Stimulated activated naive CD8-positive, alpha-beta T cell treated with anti-CD3 and anti-CD28 coated beads, Interleukin-15, Interleukin-2, amounts not matched to agents 100 U/mL and 50 U/mL, for 24 hours (primary cell): ENCODE data around the gene SLC4A3.

Source experiments
- ATAC-seq: fragments of 150-1000 bp; cut with Tn5 transposase; one replicate; pipeline ENCODE4 v1.10.0; 2021
- DNase-seq: peaks from one replicate; pipeline ENCODE4 v3.0.0; 2021

SLC4A3 gene

DNA sequence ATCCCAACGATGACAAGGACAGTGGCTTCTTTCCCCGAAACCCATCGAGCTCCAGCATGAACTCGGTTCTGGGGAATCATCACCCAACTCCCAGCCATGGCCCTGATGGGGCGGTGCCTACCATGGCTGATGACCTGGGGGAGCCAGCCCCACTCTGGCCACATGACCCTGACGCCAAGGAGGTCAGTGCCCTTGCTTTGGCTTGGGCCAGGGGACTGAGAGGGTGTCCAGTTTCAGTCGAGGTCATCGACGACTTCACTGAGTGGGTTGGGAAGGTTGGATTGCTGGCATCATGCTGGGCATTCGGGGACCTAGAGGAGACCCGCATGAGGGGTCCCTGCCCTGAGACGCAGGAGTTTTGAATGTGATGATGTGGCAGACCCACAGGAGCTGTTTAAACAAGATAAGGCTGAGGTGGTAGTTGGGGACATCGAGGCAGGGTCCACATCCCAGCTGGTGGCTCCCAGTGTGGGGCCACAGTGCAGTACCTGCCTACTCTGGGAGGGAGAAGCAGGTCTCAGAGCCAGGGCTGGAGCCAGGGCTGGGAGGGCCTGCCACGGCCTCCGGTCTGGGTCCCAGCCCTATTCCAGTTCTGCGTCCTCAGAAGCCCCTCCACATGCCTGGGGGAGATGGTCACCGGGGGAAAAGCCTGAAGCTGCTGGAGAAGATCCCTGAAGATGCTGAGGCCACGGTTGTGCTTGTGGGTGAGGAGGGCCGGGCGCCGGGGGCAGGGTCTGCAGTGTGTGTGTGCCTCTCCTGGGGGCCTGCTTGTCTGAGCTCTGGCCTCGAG, 6.0 kb downstream of the SLC4A3 start:
- ATAC-seq (no peak), DNase-seq (no peak)

DNA sequence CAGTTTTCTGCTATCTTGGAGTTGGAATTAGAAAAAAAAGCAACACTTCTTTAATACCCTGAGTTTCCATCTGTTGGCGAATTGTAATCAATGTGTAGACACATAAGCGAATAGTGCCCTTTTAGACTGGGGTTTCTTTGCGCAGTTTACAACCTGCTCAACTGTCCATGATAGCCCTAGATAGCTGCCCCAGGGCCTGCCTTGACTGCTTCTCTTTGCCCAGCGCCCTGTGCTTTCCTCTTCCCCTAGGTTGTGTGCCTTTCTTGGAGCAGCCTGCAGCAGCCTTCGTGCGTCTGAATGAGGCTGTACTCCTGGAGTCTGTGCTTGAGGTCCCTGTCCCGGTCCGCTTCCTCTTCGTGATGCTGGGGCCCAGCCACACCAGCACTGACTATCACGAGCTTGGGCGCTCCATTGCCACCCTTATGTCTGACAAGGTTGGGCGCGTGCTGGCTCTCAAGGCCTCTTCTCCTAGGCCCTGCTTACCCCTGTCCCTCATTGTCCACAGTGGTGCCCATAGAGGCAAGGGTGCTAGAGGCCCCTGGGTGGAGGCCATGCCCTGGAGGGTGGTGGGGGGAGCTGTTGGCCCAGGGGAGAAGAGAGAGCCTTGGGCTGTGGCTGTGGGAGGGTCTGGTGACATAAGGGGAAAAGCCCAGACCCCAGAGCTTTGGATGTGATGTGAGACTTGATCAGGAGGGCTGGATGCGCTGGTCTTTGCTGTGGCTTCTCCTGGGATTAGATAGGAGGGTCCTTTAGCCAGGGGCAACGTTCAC, 6.9 kb downstream of the SLC4A3 start:
- DNase-seq, result no peak
- ATAC-seq, result no peak

DNA sequence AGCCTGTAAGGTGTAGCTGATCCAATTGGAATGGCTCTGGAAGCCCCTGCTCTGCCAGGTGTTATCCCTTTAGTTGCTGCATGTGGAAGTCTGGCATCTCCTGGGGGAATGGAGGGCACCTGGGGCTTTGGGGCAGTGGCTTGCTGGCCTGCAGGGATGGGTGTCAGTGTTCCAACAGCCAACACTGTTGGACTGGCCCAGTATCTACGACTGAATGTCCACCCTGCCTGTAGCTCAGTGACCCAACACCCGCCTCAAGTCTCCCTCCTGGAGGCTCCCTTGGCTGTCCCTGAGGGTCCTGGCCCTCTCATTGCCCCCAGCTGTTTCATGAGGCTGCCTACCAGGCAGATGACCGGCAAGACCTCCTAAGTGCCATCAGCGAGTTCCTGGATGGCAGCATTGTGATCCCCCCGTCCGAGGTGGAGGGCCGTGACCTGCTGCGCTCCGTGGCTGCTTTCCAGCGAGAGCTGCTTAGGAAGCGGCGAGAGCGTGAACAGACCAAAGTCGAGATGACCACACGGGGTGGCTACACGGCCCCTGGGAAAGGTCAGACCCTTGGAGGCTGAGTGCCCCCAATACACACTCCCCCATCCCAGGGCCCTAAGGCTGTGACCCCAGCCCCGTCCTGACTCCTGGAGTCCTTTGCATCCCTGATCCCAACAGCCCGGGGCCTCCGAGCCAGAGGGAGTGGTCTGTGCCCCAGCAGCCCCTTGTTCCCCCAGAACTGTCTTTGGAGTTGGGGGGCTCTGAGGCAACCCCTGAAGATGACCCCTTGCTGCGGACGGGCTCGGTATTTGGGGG, 7.7 kb downstream of the SLC4A3 start:
- ATAC-seq, result no peak

DNA sequence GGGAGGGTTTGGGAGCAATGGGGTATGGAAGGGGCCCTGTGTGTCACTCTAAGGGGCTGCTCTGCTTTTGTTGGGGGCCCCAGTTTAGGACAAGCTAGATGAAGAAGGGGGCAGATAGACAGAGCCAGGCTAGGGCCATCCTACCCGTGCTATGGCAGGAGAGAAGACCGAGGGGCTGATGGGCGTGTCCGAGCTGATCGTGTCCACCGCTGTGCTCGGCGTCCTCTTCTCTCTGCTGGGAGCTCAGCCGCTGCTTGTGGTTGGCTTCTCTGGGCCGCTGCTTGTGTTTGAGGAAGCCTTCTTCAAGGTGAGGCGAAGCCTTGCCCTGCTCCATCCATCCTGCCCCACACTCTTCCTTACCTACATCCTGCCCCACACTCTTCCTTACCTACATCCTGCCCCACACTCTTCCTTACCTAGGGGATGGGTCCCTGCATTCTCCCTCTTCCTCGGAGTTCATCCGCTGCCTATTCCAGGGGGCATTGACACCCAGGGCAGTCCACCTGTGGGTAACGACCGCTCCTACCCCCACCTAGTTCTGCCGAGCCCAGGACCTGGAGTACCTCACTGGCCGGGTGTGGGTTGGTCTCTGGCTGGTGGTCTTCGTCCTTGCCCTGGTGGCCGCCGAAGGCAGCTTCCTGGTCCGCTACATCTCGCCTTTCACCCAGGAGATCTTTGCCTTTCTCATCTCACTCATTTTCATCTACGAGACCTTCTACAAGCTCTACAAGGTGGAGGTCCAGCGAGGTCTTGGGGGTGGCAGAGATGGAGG, 8.9 kb downstream of the SLC4A3 start:
- ATAC-seq, result no peak
- no peak for DNase-seq

More for the DNA sequence above, 7.7 kb downstream of the SLC4A3 start:
- DNase-seq, result no peak

DNA sequence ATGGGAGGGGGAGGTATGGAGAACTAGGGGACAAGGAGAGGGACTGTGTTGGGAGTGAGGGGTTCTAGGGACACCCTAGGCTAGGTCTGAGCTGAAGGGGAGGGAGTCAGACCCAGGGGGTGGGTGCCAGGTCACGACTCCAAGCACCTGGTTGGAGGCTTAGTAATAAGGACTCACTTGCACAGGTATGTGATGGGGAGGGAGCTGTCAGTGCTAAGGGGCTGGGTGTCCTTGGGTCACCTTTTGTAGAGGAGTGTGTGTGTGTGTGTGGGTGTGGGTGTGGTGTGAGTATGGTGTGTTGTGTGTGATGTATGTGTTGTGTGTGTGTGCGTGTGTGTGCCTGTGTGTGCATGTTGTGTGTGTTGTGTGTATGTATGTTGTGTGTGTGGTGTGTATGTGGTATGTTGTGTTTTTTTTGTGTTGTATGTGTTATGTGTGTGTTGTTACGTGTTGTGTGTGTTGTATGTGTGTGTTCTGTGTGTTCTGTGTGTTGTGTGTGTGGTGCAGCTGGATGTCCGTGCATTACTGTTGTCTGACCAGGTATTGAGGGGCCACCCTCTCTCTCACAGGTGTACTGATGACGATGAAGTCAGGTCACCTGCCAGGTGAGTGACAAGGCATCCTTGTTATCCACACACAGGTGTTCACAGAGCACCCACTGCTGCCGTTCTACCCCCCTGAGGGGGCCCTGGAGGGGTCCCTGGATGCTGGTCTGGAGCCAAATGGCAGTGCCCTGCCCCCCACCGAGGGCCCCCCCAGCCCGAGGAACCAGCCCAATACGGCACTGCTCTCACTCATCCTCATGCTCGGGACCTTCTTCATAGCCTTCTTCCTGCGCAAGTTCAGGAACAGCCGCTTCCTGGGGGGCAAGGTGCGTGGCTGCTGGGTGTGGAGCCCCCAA, 9.8 kb downstream of the SLC4A3 start:
- no peak for DNase-seq
- ATAC-seq, result no peak

DNA sequence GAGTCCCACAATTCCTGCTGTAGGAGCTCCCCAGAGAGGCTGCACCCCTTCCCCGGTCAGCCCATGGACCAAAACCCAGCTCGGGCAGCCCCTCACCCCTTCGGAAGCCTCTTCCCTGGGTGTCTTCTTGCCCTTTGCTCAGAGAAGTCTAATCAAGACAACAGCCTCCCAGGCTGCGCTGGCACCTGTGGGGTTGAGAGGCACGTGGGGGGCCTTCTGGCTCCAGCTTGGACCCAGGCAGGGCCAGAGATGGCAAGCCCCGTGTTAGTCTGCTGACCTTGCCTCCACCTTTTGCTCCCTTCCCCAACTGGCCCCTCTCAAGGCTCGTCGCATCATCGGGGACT, 10.4 kb downstream of the SLC4A3 start:
- ATAC-seq (no peak), DNase-seq (no peak)

GRCh38 chr2:219638217-219638947, 11.0 kb downstream of the SLC4A3 start:
- no peak for ATAC-seq

DNA sequence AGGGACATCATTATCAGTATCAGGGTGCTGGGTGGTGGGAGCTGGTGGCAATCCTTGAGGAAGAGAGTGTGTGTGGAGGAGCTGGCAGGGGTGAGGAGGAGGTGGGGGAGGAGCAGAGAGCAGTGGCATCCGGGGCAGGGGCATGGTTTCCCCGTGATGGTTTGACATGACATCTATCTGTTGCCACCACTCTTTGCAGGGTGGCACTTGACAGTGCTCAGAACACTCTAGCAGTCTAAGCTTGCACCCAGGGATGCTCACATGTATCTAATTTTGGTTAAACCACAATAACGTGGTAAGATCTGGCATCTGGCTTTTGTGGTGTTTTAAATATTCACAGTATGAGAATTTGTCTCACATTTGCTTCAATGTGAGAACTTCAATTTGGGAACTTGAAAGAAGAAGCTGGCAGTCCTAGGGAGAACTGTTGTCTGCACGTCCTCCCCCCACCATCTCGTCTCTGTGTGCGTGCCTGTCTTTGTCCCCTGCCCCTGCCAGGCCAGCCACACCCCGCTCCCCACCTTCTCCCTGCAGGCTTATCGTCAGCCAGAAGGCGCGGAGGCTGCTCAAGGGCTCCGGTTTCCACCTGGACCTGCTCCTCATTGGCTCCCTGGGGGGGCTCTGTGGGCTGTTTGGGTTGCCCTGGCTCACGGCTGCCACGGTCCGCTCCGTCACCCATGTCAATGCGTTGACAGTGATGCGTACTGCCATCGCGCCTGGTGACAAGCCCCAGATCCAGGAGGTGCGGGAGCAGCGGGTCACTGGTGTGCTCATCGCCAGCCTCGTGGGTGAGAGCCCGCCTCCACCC, 11.7 kb downstream of the SLC4A3 start:
- DNase-seq (no peak), ATAC-seq (no peak)

More at GRCh38 chr2:219638217-219638947, 11.0 kb downstream of the SLC4A3 start:
- DNase-seq, result no peak

- DNase-seq (no peak), ATAC-seq (no peak)
Observed at GRCh38 chr2:219641390-219642068, 14.1 kb downstream of the SLC4A3 start.

DNA sequence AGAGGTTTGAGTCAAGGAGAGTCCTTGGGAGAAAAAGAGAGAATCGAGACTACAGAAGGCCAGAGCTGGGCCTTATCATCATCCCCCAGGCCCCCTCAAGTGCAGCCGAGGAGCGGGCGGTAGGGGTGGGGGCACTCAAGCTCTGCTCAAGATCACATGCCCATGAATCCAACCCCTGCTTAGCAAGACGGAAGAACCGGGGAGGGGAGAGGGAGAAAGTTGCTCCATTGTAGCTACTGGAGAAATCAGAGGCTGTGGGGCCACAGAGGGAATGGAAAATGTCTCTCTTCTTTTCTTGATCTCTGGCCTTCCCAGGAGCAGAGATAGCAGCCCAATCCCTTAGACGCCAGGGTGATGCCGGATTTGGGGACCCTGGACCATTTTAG, 14.6 kb downstream of the SLC4A3 start:
- ATAC-seq (no peak), DNase-seq (no peak)

GRCh38 chr2:219642465-219643083, 15.1 kb downstream of the SLC4A3 start:
- peak; percentile 95 for ATAC-seq
- DNase-seq, result peak; percentile 92

- DNase-seq, result no peak
- ATAC-seq, result no peak
Observed at GRCh38 chr2:219643084-219643473, 15.6 kb downstream of the SLC4A3 start.

GRCh38 chr2:219643788-219644398, 16.5 kb downstream of the SLC4A3 start:
- DNase-seq (no peak), ATAC-seq (no peak)

DNA sequence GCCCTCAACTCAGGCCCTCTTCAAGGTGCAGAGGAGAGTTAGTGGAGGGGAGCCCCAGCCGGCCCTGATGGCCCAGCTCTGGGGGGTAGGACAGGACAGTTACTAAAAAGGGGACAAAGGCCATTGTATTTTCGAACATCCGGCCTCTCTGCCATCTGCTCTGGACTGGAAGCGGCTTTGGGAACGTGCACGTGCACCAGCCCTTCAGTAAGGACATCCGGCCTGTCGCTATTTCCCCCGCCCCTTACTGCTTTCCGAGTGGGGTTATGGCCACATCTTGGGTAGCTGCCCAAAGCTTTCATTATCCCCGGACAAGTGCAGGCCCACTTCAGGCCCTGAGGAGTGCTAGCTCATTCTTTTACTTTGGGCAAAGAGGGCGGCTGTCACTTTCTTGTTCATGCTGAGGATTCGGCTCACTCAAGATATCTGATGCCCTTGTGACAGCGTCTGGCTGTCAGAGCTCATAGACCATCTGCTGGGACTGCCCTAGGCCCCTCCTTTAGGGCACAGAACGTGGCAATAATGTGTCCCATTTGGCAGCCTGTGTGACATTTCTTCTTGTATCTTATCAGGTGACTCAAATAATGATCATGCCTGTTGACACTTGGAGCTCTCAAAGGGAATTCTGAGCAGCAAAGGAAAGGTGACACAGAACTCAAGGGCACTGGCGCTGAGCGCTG, 17.5 kb downstream of the SLC4A3 start:
- DNase-seq, result no peak
- ATAC-seq, result no peak

DNA sequence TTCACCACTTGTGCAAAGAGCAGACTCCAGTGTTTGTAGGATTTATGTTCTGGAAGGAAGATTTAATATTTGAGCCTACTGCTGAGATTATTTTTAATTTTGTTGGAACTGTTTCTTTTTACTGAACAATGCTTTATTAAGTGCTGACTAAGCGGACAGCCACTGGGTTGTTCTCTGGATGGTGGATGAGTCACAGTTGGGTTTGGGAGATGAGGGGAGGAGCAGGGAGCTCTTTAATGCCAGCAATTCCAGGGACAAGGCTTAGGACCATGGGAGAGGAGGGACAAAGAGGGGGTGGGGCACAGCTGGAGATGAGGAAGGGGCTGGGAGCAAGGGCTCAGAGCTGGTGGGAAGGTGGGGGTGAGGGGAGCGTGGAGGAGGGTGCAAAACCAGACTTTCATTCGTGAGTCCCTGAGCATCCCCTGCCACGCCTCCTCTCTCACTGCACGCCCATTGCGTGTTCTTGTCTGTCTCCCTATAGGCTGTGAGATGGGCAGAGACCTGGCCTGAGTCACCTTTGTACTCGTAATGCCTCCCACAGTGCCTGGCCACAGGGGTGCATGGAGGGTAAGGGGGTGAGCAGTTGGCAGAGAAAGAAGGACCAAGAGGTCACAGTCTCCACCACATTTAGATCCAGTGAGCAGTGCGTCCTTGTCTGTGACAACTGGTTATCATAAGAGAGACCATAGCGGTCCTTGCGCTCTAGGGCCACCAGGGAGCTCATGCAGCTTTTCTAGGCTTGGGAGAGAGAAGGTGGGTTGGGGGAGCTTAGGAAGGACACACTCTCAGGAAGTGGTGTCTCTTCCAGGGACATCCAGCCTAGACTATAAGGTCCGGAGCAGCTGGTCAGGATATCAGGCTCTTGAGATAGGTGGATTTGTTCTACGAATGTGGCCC, 18.4 kb downstream of the SLC4A3 start:
- DNase-seq, result no peak
- no peak for ATAC-seq

DNA sequence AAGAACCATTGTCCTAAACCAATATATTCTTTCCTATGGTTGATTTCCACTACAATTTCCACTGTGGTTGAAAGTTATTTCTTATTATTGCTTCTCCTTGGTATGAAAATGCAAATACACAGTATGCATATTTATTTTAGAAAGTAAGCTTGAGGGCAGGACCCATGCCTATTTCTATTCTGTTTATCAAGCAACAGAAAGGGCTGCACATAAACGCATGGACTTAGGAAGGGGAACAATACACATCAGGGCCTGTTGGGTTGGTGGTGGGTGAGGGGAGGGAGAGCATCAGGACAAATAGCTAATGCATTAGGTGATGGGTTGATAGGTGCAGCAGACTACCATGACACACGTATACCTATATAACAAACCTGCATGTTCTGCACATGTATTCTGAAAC, 20.7 kb downstream of the SLC4A3 start:
- ATAC-seq (no peak), DNase-seq (no peak)
